Measurements from ENCODE around the gene NEU1. TPM values are rescaled to one million over a fixed set of nuclear protein-coding genes. Genes with fewer than 3 reads are reported as not detected.
"Not testable (repeated sequence)": the region's sequence is repeated elsewhere in the genome, so short reads cannot be mapped to it uniquely, and the experiment has no call there.

NEU1 gene
- total and polyA plus RNA-seq, 2 of the 8 experiments (the other 6 are each of a cell fraction or from before 2014, with no cell fraction given), result 41.2 to 72.1 TPM

- H4K20me1 ChIP-seq (replicated peaks in 1 of 2; ENCODE audit: control insufficient read depth in 1 of 2, insufficient read depth in 2 of 2, low read length in 2 of 2); H2BK15ac ChIP-seq (ENCODE audit: low read length); FAIRE-seq; H3K27me3 ChIP-seq (replicated peaks in 1 of 4; ENCODE audit: control insufficient read depth in 3 of 4, extremely low read depth in 1 of 4, insufficient read depth in 3 of 4, low read length in 3 of 4); H3K23me2 ChIP-seq (ENCODE audit: low read depth, low read length); DNase-seq (ENCODE audit: low read depth in 1 of 2, low spot score in 2 of 2); H3K27ac ChIP-seq (ENCODE audit: low read depth, low read length); H2AFZ ChIP-seq (ENCODE audit: low read length); H3K9ac ChIP-seq (replicated peaks in 1 of 4; ENCODE audit: extremely low read depth in 1 of 4, low read depth in 3 of 4, low read length in 3 of 4); H3K18ac ChIP-seq (ENCODE audit: extremely low read depth, low read length); H2BK120ac ChIP-seq (replicated peaks; ENCODE audit: low read depth, low read length); H4K8ac ChIP-seq (ENCODE audit: extremely low read depth, insufficient read depth, low read length); H2BK5ac ChIP-seq (ENCODE audit: low read depth, low read length); H3K4me2 ChIP-seq (ENCODE audit: insufficient read depth in 1 of 2, low read depth in 2 of 2, low read length in 2 of 2); H3K36me3 ChIP-seq (ENCODE audit: control insufficient read depth in 2 of 4, insufficient read depth in 4 of 4, low read length in 3 of 4); H3K4me1 ChIP-seq (replicated peaks in 1 of 4; ENCODE audit: control insufficient read depth in 3 of 4, insufficient read depth in 4 of 4, low read length in 3 of 4); H4K91ac ChIP-seq (replicated peaks; ENCODE audit: insufficient read length, low read length); H3K14ac ChIP-seq (ENCODE audit: insufficient read length); H3K79me2 ChIP-seq (ENCODE audit: control insufficient read depth in 1 of 2, insufficient read depth in 2 of 2, low read length in 2 of 2); H3K4ac ChIP-seq (replicated peaks; ENCODE audit: insufficient read length, low read depth, low read length); H2BK20ac ChIP-seq (ENCODE audit: low read length); H2AK5ac ChIP-seq (ENCODE audit: low read depth, low read length); H4K5ac ChIP-seq (ENCODE audit: insufficient read length, low read depth, low read length); H3K9me3 ChIP-seq (ENCODE audit: insufficient read depth in 2 of 2, low read depth in 1 of 2, low read length in 1 of 2); H2BK12ac ChIP-seq (ENCODE audit: low read depth, low read length); H3K23ac ChIP-seq (ENCODE audit: insufficient read length); H3K56ac ChIP-seq (replicated peaks; ENCODE audit: insufficient read length, low read depth, low read length); H3K4me3 ChIP-seq (ENCODE audit: extremely low read depth in 1 of 4, insufficient read depth in 2 of 4, low read depth in 3 of 4, low read length in 4 of 4); H3K79me1 ChIP-seq (ENCODE audit: low read depth, low read length): not testable (repeated sequence)
- POLR2A ChIA-PET (ENCODE audit: partially characterized antibody), result interaction anchor here (1.0 to 1.7 kb wide), 4 partner anchors 11 to 75 kb away, joined by 3 to 6 read pairs (median 4); partner anchors contain the start of gene EHMT2
- 88% methylated on average over 7 of the region's 7 CpGs; no CpG with 5 or more reads in 1 of the 2 experiments for WGBS, 2 experiments (ENCODE audit: extremely low coverage in 1 of 2, insufficient coverage in 1 of 2, insufficient read length in 1 of 2, insufficient replicate concordance in 2 of 2, low coverage in 1 of 2, low lambda C conversion rate in 2 of 2, missing lambda C conversion rate in 1 of 2)
- CTCF ChIA-PET (ENCODE audit: partially characterized antibody), result interaction anchor here (0.6 to 1.5 kb wide), 4 partner anchors 12 to 47 kb away, joined by 3 to 5 read pairs (median 3); partner anchors contain the start of gene NEU1
These were observed 46.7 kb upstream of the NEU1 start for GRCh38 chr6:31909298-31909697.
